GM23338 (cell line): ENCODE data around the gene PPM1F. TPM values are rescaled to one million over a fixed set of nuclear protein-coding genes. Genes with fewer than 3 reads are reported as not detected.

Experiments used
- EZH2 ChIP-seq: fragments of 200-600 bp; sonication (generic); IDR thresholded peaks from one replicate; pipeline ENCODE4 v1.8.0; 2017; ENCODE audit warnings: antibody characterized with exemption, mild to moderate bottlenecking, low read depth; ENCODE audit not compliant: unreplicated experiment
- JUNB ChIP-seq: IDR thresholded peaks from one replicate; pipeline ENCODE4 v1.6.1; 2016; ENCODE audit warnings: antibody characterized with exemption; ENCODE audit not compliant: unreplicated experiment
- NANOG ChIP-seq: IDR thresholded peaks from 2 replicates; pipeline ENCODE4 v1.6.1; 2016; ENCODE audit warnings: antibody characterized with exemption, borderline replicate concordance
- ZNF114 ChIP-seq: fragments of 250-450 bp; sonication (Bioruptor Pico); IDR thresholded peaks from 2 replicates; pipeline ENCODE4 v1.5.0; 2020; ENCODE audit warnings: mild to moderate bottlenecking, moderate library complexity
- ZNF331 ChIP-seq: fragments of 250-450 bp; sonication (Bioruptor Pico); IDR thresholded peaks from 2 replicates; pipeline ENCODE4 v1.5.0; 2020; ENCODE audit warnings: low read depth, mild to moderate bottlenecking, moderate library complexity
- polyA plus RNA-seq: library from polyadenylated mRNA; unstranded; fragments of >200 nt; fragmentation: Nextera tagmentation; extraction: Ambion mirVana; gene quantifications from 2 replicates; pipeline ENCODE4 v1.2.1, GENCODE V29; 2016
- total RNA-seq: library from RNA; depleted of rRNA; stranded (reverse); fragments of >200 nt; shearing (Covaris generic); gene quantifications from 2 replicates; pipeline ENCODE4 v1.2.3, GENCODE V29; 2014
- TF ChIP-seq, protein P1 (sequence below): fragments of 250-450 bp; sonication (Bioruptor Pico); IDR thresholded peaks from 2 replicates; pipeline ENCODE4 v1.5.0; 2020; ENCODE audit warnings: mild to moderate bottlenecking, moderate library complexity
- TF ChIP-seq, protein P2 (sequence below): IDR thresholded peaks from one replicate; pipeline ENCODE4 v1.6.1; 2018; ENCODE audit warnings: antibody characterized with exemption; ENCODE audit not compliant: unreplicated experiment

PPM1F gene
- total and polyA plus RNA-seq, 2 experiments from 2014 or later, result 7.1 to 29.3 TPM

- TF ChIP-seq, protein P1, sequence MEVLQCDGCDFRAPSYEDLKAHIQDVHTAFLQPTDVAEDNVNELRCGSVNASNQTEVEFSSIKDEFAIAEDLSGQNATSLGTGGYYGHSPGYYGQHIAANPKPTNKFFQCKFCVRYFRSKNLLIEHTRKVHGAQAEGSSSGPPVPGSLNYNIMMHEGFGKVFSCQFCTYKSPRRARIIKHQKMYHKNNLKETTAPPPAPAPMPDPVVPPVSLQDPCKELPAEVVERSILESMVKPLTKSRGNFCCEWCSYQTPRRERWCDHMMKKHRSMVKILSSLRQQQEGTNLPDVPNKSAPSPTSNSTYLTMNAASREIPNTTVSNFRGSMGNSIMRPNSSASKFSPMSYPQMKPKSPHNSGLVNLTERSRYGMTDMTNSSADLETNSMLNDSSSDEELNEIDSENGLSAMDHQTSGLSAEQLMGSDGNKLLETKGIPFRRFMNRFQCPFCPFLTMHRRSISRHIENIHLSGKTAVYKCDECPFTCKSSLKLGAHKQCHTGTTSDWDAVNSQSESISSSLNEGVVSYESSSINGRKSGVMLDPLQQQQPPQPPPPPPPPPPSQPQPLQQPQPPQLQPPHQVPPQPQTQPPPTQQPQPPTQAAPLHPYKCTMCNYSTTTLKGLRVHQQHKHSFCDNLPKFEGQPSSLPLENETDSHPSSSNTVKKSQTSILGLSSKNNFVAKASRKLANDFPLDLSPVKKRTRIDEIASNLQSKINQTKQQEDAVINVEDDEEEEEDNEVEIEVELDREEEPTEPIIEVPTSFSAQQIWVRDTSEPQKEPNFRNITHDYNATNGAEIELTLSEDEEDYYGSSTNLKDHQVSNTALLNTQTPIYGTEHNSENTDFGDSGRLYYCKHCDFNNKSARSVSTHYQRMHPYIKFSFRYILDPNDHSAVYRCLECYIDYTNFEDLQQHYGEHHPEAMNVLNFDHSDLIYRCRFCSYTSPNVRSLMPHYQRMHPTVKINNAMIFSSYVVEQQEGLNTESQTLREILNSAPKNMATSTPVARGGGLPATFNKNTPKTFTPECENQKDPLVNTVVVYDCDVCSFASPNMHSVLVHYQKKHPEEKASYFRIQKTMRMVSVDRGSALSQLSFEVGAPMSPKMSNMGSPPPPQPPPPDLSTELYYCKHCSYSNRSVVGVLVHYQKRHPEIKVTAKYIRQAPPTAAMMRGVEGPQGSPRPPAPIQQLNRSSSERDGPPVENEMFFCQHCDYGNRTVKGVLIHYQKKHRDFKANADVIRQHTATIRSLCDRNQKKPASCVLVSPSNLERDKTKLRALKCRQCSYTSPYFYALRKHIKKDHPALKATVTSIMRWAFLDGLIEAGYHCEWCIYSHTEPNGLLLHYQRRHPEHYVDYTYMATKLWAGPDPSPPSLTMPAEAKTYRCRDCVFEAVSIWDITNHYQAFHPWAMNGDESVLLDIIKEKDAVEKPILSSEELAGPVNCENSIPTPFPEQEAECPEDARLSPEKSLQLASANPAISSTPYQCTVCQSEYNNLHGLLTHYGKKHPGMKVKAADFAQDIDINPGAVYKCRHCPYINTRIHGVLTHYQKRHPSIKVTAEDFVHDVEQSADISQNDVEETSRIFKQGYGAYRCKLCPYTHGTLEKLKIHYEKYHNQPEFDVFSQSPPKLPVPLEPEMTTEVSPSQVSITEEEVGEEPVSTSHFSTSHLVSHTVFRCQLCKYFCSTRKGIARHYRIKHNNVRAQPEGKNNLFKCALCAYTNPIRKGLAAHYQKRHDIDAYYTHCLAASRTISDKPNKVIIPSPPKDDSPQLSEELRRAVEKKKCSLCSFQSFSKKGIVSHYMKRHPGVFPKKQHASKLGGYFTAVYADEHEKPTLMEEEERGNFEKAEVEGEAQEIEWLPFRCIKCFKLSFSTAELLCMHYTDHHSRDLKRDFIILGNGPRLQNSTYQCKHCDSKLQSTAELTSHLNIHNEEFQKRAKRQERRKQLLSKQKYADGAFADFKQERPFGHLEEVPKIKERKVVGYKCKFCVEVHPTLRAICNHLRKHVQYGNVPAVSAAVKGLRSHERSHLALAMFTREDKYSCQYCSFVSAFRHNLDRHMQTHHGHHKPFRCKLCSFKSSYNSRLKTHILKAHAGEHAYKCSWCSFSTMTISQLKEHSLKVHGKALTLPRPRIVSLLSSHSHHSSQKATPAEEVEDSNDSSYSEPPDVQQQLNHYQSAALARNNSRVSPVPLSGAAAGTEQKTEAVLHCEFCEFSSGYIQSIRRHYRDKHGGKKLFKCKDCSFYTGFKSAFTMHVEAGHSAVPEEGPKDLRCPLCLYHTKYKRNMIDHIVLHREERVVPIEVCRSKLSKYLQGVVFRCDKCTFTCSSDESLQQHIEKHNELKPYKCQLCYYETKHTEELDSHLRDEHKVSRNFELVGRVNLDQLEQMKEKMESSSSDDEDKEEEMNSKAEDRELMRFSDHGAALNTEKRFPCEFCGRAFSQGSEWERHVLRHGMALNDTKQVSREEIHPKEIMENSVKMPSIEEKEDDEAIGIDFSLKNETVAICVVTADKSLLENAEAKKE (CRISPR knock-in tag), result no peak
- TF ChIP-seq ZNF114 (CRISPR knock-in tag) (no peak), EZH2 (no peak), NANOG (no peak), ZNF331 (CRISPR knock-in tag) (no peak), JUNB (no peak)
- TF ChIP-seq, protein P2, sequence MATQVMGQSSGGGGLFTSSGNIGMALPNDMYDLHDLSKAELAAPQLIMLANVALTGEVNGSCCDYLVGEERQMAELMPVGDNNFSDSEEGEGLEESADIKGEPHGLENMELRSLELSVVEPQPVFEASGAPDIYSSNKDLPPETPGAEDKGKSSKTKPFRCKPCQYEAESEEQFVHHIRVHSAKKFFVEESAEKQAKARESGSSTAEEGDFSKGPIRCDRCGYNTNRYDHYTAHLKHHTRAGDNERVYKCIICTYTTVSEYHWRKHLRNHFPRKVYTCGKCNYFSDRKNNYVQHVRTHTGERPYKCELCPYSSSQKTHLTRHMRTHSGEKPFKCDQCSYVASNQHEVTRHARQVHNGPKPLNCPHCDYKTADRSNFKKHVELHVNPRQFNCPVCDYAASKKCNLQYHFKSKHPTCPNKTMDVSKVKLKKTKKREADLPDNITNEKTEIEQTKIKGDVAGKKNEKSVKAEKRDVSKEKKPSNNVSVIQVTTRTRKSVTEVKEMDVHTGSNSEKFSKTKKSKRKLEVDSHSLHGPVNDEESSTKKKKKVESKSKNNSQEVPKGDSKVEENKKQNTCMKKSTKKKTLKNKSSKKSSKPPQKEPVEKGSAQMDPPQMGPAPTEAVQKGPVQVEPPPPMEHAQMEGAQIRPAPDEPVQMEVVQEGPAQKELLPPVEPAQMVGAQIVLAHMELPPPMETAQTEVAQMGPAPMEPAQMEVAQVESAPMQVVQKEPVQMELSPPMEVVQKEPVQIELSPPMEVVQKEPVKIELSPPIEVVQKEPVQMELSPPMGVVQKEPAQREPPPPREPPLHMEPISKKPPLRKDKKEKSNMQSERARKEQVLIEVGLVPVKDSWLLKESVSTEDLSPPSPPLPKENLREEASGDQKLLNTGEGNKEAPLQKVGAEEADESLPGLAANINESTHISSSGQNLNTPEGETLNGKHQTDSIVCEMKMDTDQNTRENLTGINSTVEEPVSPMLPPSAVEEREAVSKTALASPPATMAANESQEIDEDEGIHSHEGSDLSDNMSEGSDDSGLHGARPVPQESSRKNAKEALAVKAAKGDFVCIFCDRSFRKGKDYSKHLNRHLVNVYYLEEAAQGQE, result no peak
These were observed 12.4 kb upstream of the PPM1F start (continued) for GRCh38 chr22:21964918-21965484.
